Measurements from ENCODE around the gene RSRC2. TPM values are rescaled to one million over a fixed set of nuclear protein-coding genes. Genes with fewer than 3 reads are reported as not detected.
A peak's percentile ranks its signal among the peaks of the same experiment; 100 is the strongest.

The RSRC2 gene
- total RNA-seq, 1 experiment from 2014 or later: 64.9 TPM

DNA sequence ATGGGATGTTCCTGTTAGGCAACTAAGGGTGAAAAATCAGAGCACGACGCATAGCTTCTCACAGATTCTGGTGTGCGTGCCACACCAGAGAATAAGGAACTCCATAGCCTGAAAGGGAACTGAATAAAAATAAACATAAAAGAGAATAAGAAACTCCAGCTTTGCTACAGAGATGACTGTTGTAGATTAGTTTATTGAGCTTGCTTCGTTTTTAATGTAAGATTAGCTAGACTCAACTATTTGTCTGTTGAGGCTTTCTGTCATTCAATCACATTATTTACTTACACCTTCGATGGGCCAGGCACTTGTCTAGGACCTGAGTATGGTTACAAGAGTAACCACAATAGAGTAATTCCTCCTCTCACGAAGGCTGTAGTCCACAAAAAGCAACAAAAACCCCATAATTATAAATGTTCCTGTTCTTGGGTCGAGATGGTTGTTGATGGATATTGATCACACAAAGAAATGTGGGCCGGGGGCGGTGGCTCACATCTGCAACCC lies 25.2 kb downstream of the RSRC2 start:
- Histone ChIP-seq H2AK5ac (ENCODE audit: insufficient read length, low read length) (no peak overlapping the region), H3K23ac (ENCODE audit: insufficient read length, low read depth, low read length) (no peak overlapping the region), H3K79me1 (ENCODE audit: insufficient read depth, low read depth, low read length, poor library complexity, severe bottlenecking) (no peaks in the 10 kb centered on the region), H3T11ph (ENCODE audit: low read length) (no peak overlapping the region), H2BK20ac (ENCODE audit: low read depth, low read length, poor library complexity, severe bottlenecking) (no peak overlapping the region), H4K8ac (replicated peaks; ENCODE audit: insufficient read length, low read depth, low read length) (peak overlapping the region; percentile 63), H3K4me1 (ENCODE audit: insufficient read depth, low read length) (no peaks in the 10 kb centered on the region), H2BK12ac (ENCODE audit: insufficient read length, low read depth, low read length) (no peak overlapping the region), H3K9ac (ENCODE audit: extremely low read depth, insufficient read length, low read length) (no peak overlapping the region), H4K5ac (ENCODE audit: insufficient read length, low read depth, low read length) (peak overlapping the region; percentile 45), H2AFZ (ENCODE audit: low read length) (no peak overlapping the region), H3K79me2 (ENCODE audit: insufficient read depth, low read length) (no peaks in the 10 kb centered on the region; the same call in 1 of the 2 replicates), H3K4me2 (ENCODE audit: insufficient read depth, insufficient read length, low read length) (peak overlapping the region; percentile 41), H4K20me1 (ENCODE audit: control insufficient read depth, insufficient read depth, insufficient read length) (no peaks in the 10 kb centered on the region), H2BK5ac (ENCODE audit: insufficient read length, low read length) (peak overlapping the region; percentile 16), H3K27ac (ENCODE audit: insufficient read length, low read depth, low read length) (peak overlapping the region; percentile 53), H3K56ac (ENCODE audit: insufficient read length, low read depth, low read length) (no peak overlapping the region), H3K4ac (ENCODE audit: low read depth, low read length) (no peak overlapping the region), H3K23me2 (ENCODE audit: insufficient read length, low read depth, low read length, poor library complexity, severe bottlenecking) (no peaks in the 10 kb centered on the region), H3K27me3 (ENCODE audit: insufficient read depth, low read length) (no peaks in the 10 kb centered on the region), H4K91ac (ENCODE audit: insufficient read length, low read depth, low read length) (no peak overlapping the region), H2BK120ac (ENCODE audit: low read depth, low read length, poor library complexity, severe bottlenecking) (no peak overlapping the region), H2BK15ac (ENCODE audit: low read depth, low read length) (no peak overlapping the region), H3K14ac (ENCODE audit: insufficient read depth, low read length) (peak overlapping the region; percentile 36; the same call in 1 of the 2 replicates), H3K9me3 (ENCODE audit: control insufficient read depth, low read depth, low read length) (no peaks in the 10 kb centered on the region), H3K18ac (ENCODE audit: insufficient read length, low read depth, low read length) (peak overlapping the region; percentile 51)
- no peak for DNase-seq
- Mint-ChIP-seq H3K27me3 (ENCODE audit: low read depth) (no peaks in the 10 kb centered on the region; the same call in 1 of the 2 replicates), H3K27ac (peak overlapping the region; percentile 85 to 100 (median 99)), H3K4me1 (peaks cover 12 to 15% of the 10 kb centered on the region in 2 experiments), H3K9me3 (no peaks in the 10 kb centered on the region; a peak in 1 of 5 replicates), H3K4me3 (peak overlapping the region; percentile 97 to 98), H3K36me3 (ENCODE audit: insufficient read depth in 1 of 3, low read depth in 3 of 3) (peaks cover 24 to 46% (median 39%) of the 10 kb centered on the region in 3 experiments)
- TF ChIP-seq, protein P1, sequence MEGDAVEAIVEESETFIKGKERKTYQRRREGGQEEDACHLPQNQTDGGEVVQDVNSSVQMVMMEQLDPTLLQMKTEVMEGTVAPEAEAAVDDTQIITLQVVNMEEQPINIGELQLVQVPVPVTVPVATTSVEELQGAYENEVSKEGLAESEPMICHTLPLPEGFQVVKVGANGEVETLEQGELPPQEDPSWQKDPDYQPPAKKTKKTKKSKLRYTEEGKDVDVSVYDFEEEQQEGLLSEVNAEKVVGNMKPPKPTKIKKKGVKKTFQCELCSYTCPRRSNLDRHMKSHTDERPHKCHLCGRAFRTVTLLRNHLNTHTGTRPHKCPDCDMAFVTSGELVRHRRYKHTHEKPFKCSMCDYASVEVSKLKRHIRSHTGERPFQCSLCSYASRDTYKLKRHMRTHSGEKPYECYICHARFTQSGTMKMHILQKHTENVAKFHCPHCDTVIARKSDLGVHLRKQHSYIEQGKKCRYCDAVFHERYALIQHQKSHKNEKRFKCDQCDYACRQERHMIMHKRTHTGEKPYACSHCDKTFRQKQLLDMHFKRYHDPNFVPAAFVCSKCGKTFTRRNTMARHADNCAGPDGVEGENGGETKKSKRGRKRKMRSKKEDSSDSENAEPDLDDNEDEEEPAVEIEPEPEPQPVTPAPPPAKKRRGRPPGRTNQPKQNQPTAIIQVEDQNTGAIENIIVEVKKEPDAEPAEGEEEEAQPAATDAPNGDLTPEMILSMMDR (conservative IDR thresholded peaks at IDR 0.05): no peak
- WGBS (ENCODE audit: extremely low coverage, insufficient read length, low lambda C conversion rate): no CpG with 5 or more reads among the region's 9 CpGs
